Measurements from ENCODE around the gene NECAB2. TPM values are rescaled to one million over a fixed set of nuclear protein-coding genes. Genes with fewer than 3 reads are reported as not detected.

NECAB2 gene
- polyA plus RNA-seq, 4 donors: 0.18 to 5.9 TPM; not detected in 2

- Histone ChIP-seq H3K9me3 (ENCODE audit: control insufficient read depth in 2 of 2, insufficient read depth in 1 of 2, low read depth in 1 of 2, low read length in 1 of 2) (no peaks in the 10 kb centered on the region), H3K27ac (ENCODE audit: low read depth in 1 of 3, low read length in 2 of 3) (no peak overlapping the region), H3K36me3 (ENCODE audit: control insufficient read depth in 3 of 3, insufficient read depth in 2 of 3, low read depth in 1 of 3, low read length in 3 of 3) (no peaks in the 10 kb centered on the region), H3K27me3 (ENCODE audit: control insufficient read depth in 3 of 3, insufficient read depth in 3 of 3, low read length in 3 of 3) (peaks cover 0 to 6% (median 3%) of the 10 kb centered on the region in 3 donors), H3K4me1 (ENCODE audit: control insufficient read depth in 3 of 3, insufficient read depth in 2 of 3, low read depth in 1 of 3, low read length in 2 of 3) (peaks cover 0 to 9% (median 0%) of the 10 kb centered on the region in 3 donors), H3K4me3 (ENCODE audit: low read depth in 1 of 3, low read length in 3 of 3) (no peak overlapping the region)
- 81 to 84% (median 84%) methylated on average over 15 of the region's 15 CpGs for WGBS, 3 donors
- no peak for FAIRE-seq
- no peak for DNase-seq
Measured at GRCh38 chr16:83996481-83997252, 28.6 kb downstream of the NECAB2 start.

GRCh38 chr16:83998091-83998490, 30.0 kb downstream of the NECAB2 start:
- Histone ChIP-seq H3K4me1 (ENCODE audit: control insufficient read depth in 3 of 3, insufficient read depth in 2 of 3, low read depth in 1 of 3, low read length in 2 of 3) (peaks cover 0 to 6% (median 0%) of the 10 kb centered on the region in 3 donors), H3K4me3 (ENCODE audit: low read depth in 1 of 3, low read length in 3 of 3) (no peak overlapping the region), H3K27me3 (ENCODE audit: control insufficient read depth in 3 of 3, insufficient read depth in 3 of 3, low read length in 3 of 3) (peaks cover 0 to 6% (median 3%) of the 10 kb centered on the region in 3 donors), H3K9me3 (ENCODE audit: control insufficient read depth in 2 of 2, insufficient read depth in 1 of 2, low read depth in 1 of 2, low read length in 1 of 2) (no peaks in the 10 kb centered on the region), H3K36me3 (ENCODE audit: control insufficient read depth in 3 of 3, insufficient read depth in 2 of 3, low read depth in 1 of 3, low read length in 3 of 3) (no peaks in the 10 kb centered on the region), H3K27ac (ENCODE audit: low read depth in 1 of 3, low read length in 2 of 3) (no peak overlapping the region)
- no peak for DNase-seq
- FAIRE-seq: no peak
- 86 to 90% (median 87%) methylated on average over 13 of the region's 13 CpGs for WGBS, 3 donors

- H3K4me1 ChIP-seq (ENCODE audit: control insufficient read depth in 3 of 3, insufficient read depth in 2 of 3, low read depth in 1 of 3, low read length in 2 of 3): no peaks in the 10 kb centered on the region
- WGBS, 3 donors: 70 to 82% (median 80%) methylated on average over 13 of the region's 13 CpGs
- H3K9me3 ChIP-seq (ENCODE audit: control insufficient read depth in 2 of 2, insufficient read depth in 1 of 2, low read depth in 1 of 2, low read length in 1 of 2): no peaks in the 10 kb centered on the region
- FAIRE-seq (no peak), DNase-seq (no peak)
- no peak overlapping the region for H3K27ac ChIP-seq (ENCODE audit: low read depth in 1 of 3, low read length in 2 of 3)
- no peaks in the 10 kb centered on the region for H3K36me3 ChIP-seq (ENCODE audit: control insufficient read depth in 3 of 3, insufficient read depth in 2 of 3, low read depth in 1 of 3, low read length in 3 of 3)
- peaks cover 0 to 4% (median 3%) of the 10 kb centered on the region in 3 donors for H3K27me3 ChIP-seq (ENCODE audit: control insufficient read depth in 3 of 3, insufficient read depth in 3 of 3, low read length in 3 of 3)
- no peak overlapping the region for H3K4me3 ChIP-seq (ENCODE audit: low read depth in 1 of 3, low read length in 3 of 3)
Measured at GRCh38 chr16:84000989-84001642, 33.1 kb downstream of the NECAB2 start.

- no peak overlapping the region for H3K4me3 ChIP-seq (ENCODE audit: low read depth in 1 of 3, low read length in 3 of 3)
- no peak overlapping the region for H3K27ac ChIP-seq (ENCODE audit: low read depth in 1 of 3, low read length in 2 of 3)
- H3K9me3 ChIP-seq (ENCODE audit: control insufficient read depth in 2 of 2, insufficient read depth in 1 of 2, low read depth in 1 of 2, low read length in 1 of 2): no peaks in the 10 kb centered on the region
- 87 to 91% (median 90%) methylated on average over 7 of the region's 7 CpGs for WGBS, 3 donors
- no peaks in the 10 kb centered on the region for H3K36me3 ChIP-seq (ENCODE audit: control insufficient read depth in 3 of 3, insufficient read depth in 2 of 3, low read depth in 1 of 3, low read length in 3 of 3)
- H3K27me3 ChIP-seq (ENCODE audit: control insufficient read depth in 3 of 3, insufficient read depth in 3 of 3, low read length in 3 of 3): peaks cover 0 to 4% (median 0%) of the 10 kb centered on the region in 3 donors
- no peak for DNase-seq
- no peaks in the 10 kb centered on the region for H3K4me1 ChIP-seq (ENCODE audit: control insufficient read depth in 3 of 3, insufficient read depth in 2 of 3, low read depth in 1 of 3, low read length in 2 of 3)
- no peak for FAIRE-seq
Measured at GRCh38 chr16:84001726-84002125, 33.7 kb downstream of the NECAB2 start.

- no peak for DNase-seq
- no peak for FAIRE-seq
Measured at GRCh38 chr16:84003038-84003437, 35.0 kb downstream of the NECAB2 start.

GRCh38 chr16:84004442-84004841, 36.4 kb downstream of the NECAB2 start:
- no peak overlapping the region for H3K27ac ChIP-seq (ENCODE audit: low read depth in 1 of 3, low read length in 2 of 3)
- no peaks in the 10 kb centered on the region for H3K4me1 ChIP-seq (ENCODE audit: control insufficient read depth in 3 of 3, insufficient read depth in 2 of 3, low read depth in 1 of 3, low read length in 2 of 3)
- peaks cover 0 to 4% (median 0%) of the 10 kb centered on the region in 3 donors for H3K27me3 ChIP-seq (ENCODE audit: control insufficient read depth in 3 of 3, insufficient read depth in 3 of 3, low read length in 3 of 3)
- H3K9me3 ChIP-seq (ENCODE audit: control insufficient read depth in 2 of 2, insufficient read depth in 1 of 2, low read depth in 1 of 2, low read length in 1 of 2): no peaks in the 10 kb centered on the region
- no peaks in the 10 kb centered on the region for H3K36me3 ChIP-seq (ENCODE audit: control insufficient read depth in 3 of 3, insufficient read depth in 2 of 3, low read depth in 1 of 3, low read length in 3 of 3)
- DNase-seq (no peak), FAIRE-seq (no peak)
- no peak overlapping the region for H3K4me3 ChIP-seq (ENCODE audit: low read depth in 1 of 3, low read length in 3 of 3)
- 79 to 80% (median 79%) methylated on average over 7 of the region's 7 CpGs for WGBS, 3 donors

More at GRCh38 chr16:84003038-84003437, 35.0 kb downstream of the NECAB2 start:
- Histone ChIP-seq H3K4me1 (ENCODE audit: control insufficient read depth in 3 of 3, insufficient read depth in 2 of 3, low read depth in 1 of 3, low read length in 2 of 3) (no peaks in the 10 kb centered on the region), H3K27me3 (ENCODE audit: control insufficient read depth in 3 of 3, insufficient read depth in 3 of 3, low read length in 3 of 3) (peaks cover 0 to 4% (median 0%) of the 10 kb centered on the region in 3 donors), H3K4me3 (ENCODE audit: low read depth in 1 of 3, low read length in 3 of 3) (no peak overlapping the region), H3K9me3 (ENCODE audit: control insufficient read depth in 2 of 2, insufficient read depth in 1 of 2, low read depth in 1 of 2, low read length in 1 of 2) (no peaks in the 10 kb centered on the region), H3K36me3 (ENCODE audit: control insufficient read depth in 3 of 3, insufficient read depth in 2 of 3, low read depth in 1 of 3, low read length in 3 of 3) (no peaks in the 10 kb centered on the region), H3K27ac (ENCODE audit: low read depth in 1 of 3, low read length in 2 of 3) (no peak overlapping the region)
- WGBS, 3 donors: 82 to 86% (median 83%) methylated on average over 12 of the region's 12 CpGs

- Histone ChIP-seq H3K4me1 (ENCODE audit: control insufficient read depth in 3 of 3, insufficient read depth in 2 of 3, low read depth in 1 of 3, low read length in 2 of 3) (no peaks in the 10 kb centered on the region), H3K27ac (ENCODE audit: low read depth in 1 of 3, low read length in 2 of 3) (no peak overlapping the region), H3K36me3 (ENCODE audit: control insufficient read depth in 3 of 3, insufficient read depth in 2 of 3, low read depth in 1 of 3, low read length in 3 of 3) (no peaks in the 10 kb centered on the region), H3K4me3 (ENCODE audit: low read depth in 1 of 3, low read length in 3 of 3) (no peak overlapping the region), H3K9me3 (ENCODE audit: control insufficient read depth in 2 of 2, insufficient read depth in 1 of 2, low read depth in 1 of 2, low read length in 1 of 2) (no peaks in the 10 kb centered on the region), H3K27me3 (ENCODE audit: control insufficient read depth in 3 of 3, insufficient read depth in 3 of 3, low read length in 3 of 3) (peaks cover 0 to 4% (median 0%) of the 10 kb centered on the region in 3 donors)
- DNase-seq (no peak), FAIRE-seq (no peak)
- WGBS, 3 donors: 59 to 73% (median 73%) methylated on average over 5 of the region's 5 CpGs
Measured at GRCh38 chr16:84005391-84005790, 37.3 kb downstream of the NECAB2 start.

- Histone ChIP-seq H3K4me1 (ENCODE audit: control insufficient read depth in 3 of 3, insufficient read depth in 2 of 3, low read depth in 1 of 3, low read length in 2 of 3) (no peaks in the 10 kb centered on the region), H3K4me3 (ENCODE audit: low read depth in 1 of 3, low read length in 3 of 3) (no peak overlapping the region), H3K27me3 (ENCODE audit: control insufficient read depth in 3 of 3, insufficient read depth in 3 of 3, low read length in 3 of 3) (peaks cover 0 to 4% (median 0%) of the 10 kb centered on the region in 3 donors), H3K27ac (ENCODE audit: low read depth in 1 of 3, low read length in 2 of 3) (no peak overlapping the region), H3K36me3 (ENCODE audit: control insufficient read depth in 3 of 3, insufficient read depth in 2 of 3, low read depth in 1 of 3, low read length in 3 of 3) (no peaks in the 10 kb centered on the region), H3K9me3 (ENCODE audit: control insufficient read depth in 2 of 2, insufficient read depth in 1 of 2, low read depth in 1 of 2, low read length in 1 of 2) (no peaks in the 10 kb centered on the region)
- no peak for DNase-seq
- WGBS, 3 donors: 73 to 79% (median 79%) methylated on average over 4 of the region's 4 CpGs
- FAIRE-seq: no peak
Measured at GRCh38 chr16:84007520-84007919, 39.5 kb downstream of the NECAB2 start.
